Central memory CD8-positive, alpha-beta T cell (primary cell): ENCODE results near the gene ALDH1A2.
"Not testable (repeated sequence)": the region's sequence is repeated elsewhere in the genome, so short reads cannot be mapped to it uniquely, and the experiment has no call there.

Source experiments
- ATAC-seq: fragments of 150-1000 bp; cut with Tn5 transposase; replicated peaks from 2 replicates; pipeline ENCODE4 v1.10.0; 2022; ENCODE audit warnings: mild to moderate bottlenecking, moderate FRiP score, moderate number of reproducible peaks; ENCODE audit not compliant: poor library complexity, severe bottlenecking; ENCODE audit errors: extremely low read depth
- DNase-seq, 2 donors: peaks; one replicate each; pipeline ENCODE4 v3.0.0; 2021; ENCODE audit warnings: low spot score in 2 of 2
- H3K27ac Mint-ChIP-seq: one replicate; pipeline ENCODE4 v1.8.0; 2022; ENCODE audit warnings: low read depth, mild to moderate bottlenecking, moderate library complexity, mixed read lengths
- H3K27me3 Mint-ChIP-seq: one replicate; pipeline ENCODE4 v1.8.0; 2022; ENCODE audit warnings: mixed read lengths
- H3K36me3 Mint-ChIP-seq: one replicate; pipeline ENCODE4 v1.8.0; 2022; ENCODE audit warnings: mild to moderate bottlenecking, moderate library complexity, mixed read lengths; ENCODE audit not compliant: insufficient read depth
- H3K4me1 Mint-ChIP-seq: one replicate; pipeline ENCODE4 v1.8.0; 2022; ENCODE audit warnings: mixed read lengths
- H3K4me3 Mint-ChIP-seq: one replicate; pipeline ENCODE4 v1.8.0; 2022; ENCODE audit warnings: mild to moderate bottlenecking, moderate library complexity, mixed read lengths
- H3K9me3 Mint-ChIP-seq: one replicate; pipeline ENCODE4 v1.8.0; 2022; ENCODE audit warnings: mixed read lengths

The ALDH1A2 gene

GRCh38 chr15:58028392-58028791 lies 37.1 kb downstream of the ALDH1A2 start:
- Mint-ChIP-seq H3K9me3 (peaks cover 22% of the 10 kb centered on the region), H3K27me3 (peaks cover 48% of the 10 kb centered on the region)
- ATAC-seq, H3K36me3 Mint-ChIP-seq, DNase-seq, H3K4me3 Mint-ChIP-seq, H3K4me1 Mint-ChIP-seq, H3K27ac Mint-ChIP-seq: not testable (repeated sequence)

GRCh38 chr15:58026552-58026951 lies 39.0 kb downstream of the ALDH1A2 start:
- H3K36me3 Mint-ChIP-seq, result no peaks in the 10 kb centered on the region

GRCh38 chr15:58026051-58026450 lies 39.5 kb downstream of the ALDH1A2 start:
- Mint-ChIP-seq H3K36me3 (no peaks in the 10 kb centered on the region), H3K9me3 (peaks cover 28% of the 10 kb centered on the region), H3K4me1 (no peaks in the 10 kb centered on the region), H3K27ac (no peak overlapping the region), H3K27me3 (peaks cover 71% of the 10 kb centered on the region), H3K4me3 (no peak overlapping the region)
- ATAC-seq (no peak), DNase-seq (no peak)

More at GRCh38 chr15:58026552-58026951, 39.0 kb downstream of the ALDH1A2 start:
- DNase-seq, result no peak
- ATAC-seq, result no peak
- H3K4me1 Mint-ChIP-seq, result no peaks in the 10 kb centered on the region
- H3K27ac Mint-ChIP-seq, result no peak overlapping the region
- H3K27me3 Mint-ChIP-seq, result peaks cover 66% of the 10 kb centered on the region
- H3K9me3 Mint-ChIP-seq, result peaks cover 28% of the 10 kb centered on the region
- no peak overlapping the region for H3K4me3 Mint-ChIP-seq

- H3K27me3 Mint-ChIP-seq, result peaks cover 47% of the 10 kb centered on the region
- H3K27ac Mint-ChIP-seq, result no peak overlapping the region
- DNase-seq (no peak), ATAC-seq (no peak)
- peaks cover 16% of the 10 kb centered on the region for H3K9me3 Mint-ChIP-seq
- H3K4me3 Mint-ChIP-seq, result no peak overlapping the region
- H3K4me1 Mint-ChIP-seq, result no peaks in the 10 kb centered on the region
- H3K36me3 Mint-ChIP-seq, result no peaks in the 10 kb centered on the region
Measured at GRCh38 chr15:58021332-58022230, 43.9 kb downstream of the ALDH1A2 start.

- Mint-ChIP-seq H3K36me3 (no peaks in the 10 kb centered on the region), H3K27me3 (peaks cover 41% of the 10 kb centered on the region), H3K27ac (no peak overlapping the region), H3K4me1 (no peaks in the 10 kb centered on the region), H3K9me3 (peaks cover 7% of the 10 kb centered on the region), H3K4me3 (no peak overlapping the region)
- ATAC-seq (no peak), DNase-seq (no peak)
Measured at GRCh38 chr15:58019503-58020376, 45.8 kb downstream of the ALDH1A2 start.

- Mint-ChIP-seq H3K9me3 (peaks cover 6% of the 10 kb centered on the region), H3K27ac (no peak overlapping the region), H3K4me1 (no peaks in the 10 kb centered on the region), H3K4me3 (no peak overlapping the region), H3K27me3 (peaks cover 54% of the 10 kb centered on the region), H3K36me3 (no peaks in the 10 kb centered on the region)
- no peak for DNase-seq
- no peak for ATAC-seq
Measured at GRCh38 chr15:58017869-58018268, 47.6 kb downstream of the ALDH1A2 start.

- H3K27me3 Mint-ChIP-seq, result peaks cover 54% of the 10 kb centered on the region
- H3K9me3 Mint-ChIP-seq, result no peaks in the 10 kb centered on the region
- no peak overlapping the region for H3K4me3 Mint-ChIP-seq
- no peak for DNase-seq
- no peak for ATAC-seq
- no peak overlapping the region for H3K27ac Mint-ChIP-seq
- H3K4me1 Mint-ChIP-seq, result no peaks in the 10 kb centered on the region
- no peaks in the 10 kb centered on the region for H3K36me3 Mint-ChIP-seq
Measured at GRCh38 chr15:58016581-58017175, 48.8 kb downstream of the ALDH1A2 start.

- H3K4me3 Mint-ChIP-seq, result no peak overlapping the region
- no peaks in the 10 kb centered on the region for H3K36me3 Mint-ChIP-seq
- no peaks in the 10 kb centered on the region for H3K9me3 Mint-ChIP-seq
- DNase-seq, result no peak
- H3K27ac Mint-ChIP-seq, result no peak overlapping the region
- ATAC-seq, result no peak
- no peaks in the 10 kb centered on the region for H3K4me1 Mint-ChIP-seq
- H3K27me3 Mint-ChIP-seq, result peaks cover 46% of the 10 kb centered on the region
Measured at GRCh38 chr15:58015565-58015964, 49.9 kb downstream of the ALDH1A2 start.

GRCh38 chr15:58014470-58014869 lies 51.0 kb downstream of the ALDH1A2 start:
- no peak overlapping the region for H3K4me3 Mint-ChIP-seq
- H3K9me3 Mint-ChIP-seq, result no peaks in the 10 kb centered on the region
- H3K4me1 Mint-ChIP-seq, result no peaks in the 10 kb centered on the region
- H3K27ac Mint-ChIP-seq, result no peak overlapping the region
- H3K27me3 Mint-ChIP-seq, result peaks cover 37% of the 10 kb centered on the region
- DNase-seq, result no peak
- H3K36me3 Mint-ChIP-seq, result no peaks in the 10 kb centered on the region
- ATAC-seq, result no peak

- H3K4me3 Mint-ChIP-seq, result no peak overlapping the region
- no peak overlapping the region for H3K27ac Mint-ChIP-seq
- no peaks in the 10 kb centered on the region for H3K9me3 Mint-ChIP-seq
- DNase-seq (no peak), ATAC-seq (no peak)
- peaks cover 37% of the 10 kb centered on the region for H3K27me3 Mint-ChIP-seq
- no peaks in the 10 kb centered on the region for H3K4me1 Mint-ChIP-seq
- no peaks in the 10 kb centered on the region for H3K36me3 Mint-ChIP-seq
Measured at GRCh38 chr15:58014040-58014439, 51.5 kb downstream of the ALDH1A2 start.

GRCh38 chr15:58010983-58011382 lies 54.5 kb downstream of the ALDH1A2 start:
- H3K27ac Mint-ChIP-seq, result no peak overlapping the region
- peaks cover 41% of the 10 kb centered on the region for H3K27me3 Mint-ChIP-seq
- H3K4me3 Mint-ChIP-seq, result no peak overlapping the region
- ATAC-seq (no peak), DNase-seq (no peak)
- H3K4me1 Mint-ChIP-seq, result no peaks in the 10 kb centered on the region
- H3K9me3 Mint-ChIP-seq, result no peaks in the 10 kb centered on the region
- H3K36me3 Mint-ChIP-seq, result no peaks in the 10 kb centered on the region

- H3K27me3 Mint-ChIP-seq, result peaks cover 26% of the 10 kb centered on the region
- no peaks in the 10 kb centered on the region for H3K4me1 Mint-ChIP-seq
- no peak for ATAC-seq
- no peak overlapping the region for H3K4me3 Mint-ChIP-seq
- peaks cover 2% of the 10 kb centered on the region for H3K36me3 Mint-ChIP-seq
- no peak for DNase-seq
- no peaks in the 10 kb centered on the region for H3K9me3 Mint-ChIP-seq
- H3K27ac Mint-ChIP-seq, result no peak overlapping the region
Measured at GRCh38 chr15:58003810-58004209, 61.7 kb downstream of the ALDH1A2 start.
